Peyer's patch (tissue), 4 donors: ENCODE data around the gene EIF4E2.

Experiments used
- POLR2A ChIP-seq, 2 donors: fragments of 450-650 bp; IDR thresholded peaks; one replicate each; pipeline ENCODE4 v1.5.1; 2017; ENCODE audit warnings: antibody characterized with exemption in 2 of 2, mild to moderate bottlenecking in 2 of 2, moderate library complexity in 2 of 2
- TF ChIP-seq, protein P1 (sequence below), 6 experiments: fragments of 450-650 bp in 4 of 6; fragments of 200-600 bp in 2 of 6; sonication (generic) in 1 of 6; IDR thresholded peaks; one replicate each; pipeline ENCODE4 v1.5.1; 2017 to 2019; ENCODE audit warnings: antibody characterized with exemption in 6 of 6, mild to moderate bottlenecking in 3 of 6, moderate library complexity in 1 of 6

DNA sequence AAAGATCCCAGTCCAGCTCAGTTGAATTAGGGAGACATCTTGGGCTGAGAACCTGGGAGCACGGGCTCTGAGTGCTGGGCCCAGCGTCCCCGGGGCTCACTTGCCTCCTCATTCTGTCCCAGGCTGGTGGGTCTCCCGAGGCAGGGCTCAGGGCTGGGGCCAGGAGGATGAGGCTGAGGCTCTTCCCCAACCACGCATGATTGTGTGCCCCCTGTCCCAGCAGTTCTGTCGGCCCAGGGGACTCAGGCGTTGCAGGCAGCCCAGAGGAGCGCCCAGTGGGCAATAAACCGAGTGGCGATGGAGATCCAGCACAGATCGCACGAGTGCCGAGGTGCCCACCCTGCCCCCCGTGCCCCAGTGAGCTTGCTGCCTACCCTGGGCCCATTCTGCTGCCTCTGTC, 29.4 kb upstream of the EIF4E2 start:
- TF ChIP-seq, protein P1, sequence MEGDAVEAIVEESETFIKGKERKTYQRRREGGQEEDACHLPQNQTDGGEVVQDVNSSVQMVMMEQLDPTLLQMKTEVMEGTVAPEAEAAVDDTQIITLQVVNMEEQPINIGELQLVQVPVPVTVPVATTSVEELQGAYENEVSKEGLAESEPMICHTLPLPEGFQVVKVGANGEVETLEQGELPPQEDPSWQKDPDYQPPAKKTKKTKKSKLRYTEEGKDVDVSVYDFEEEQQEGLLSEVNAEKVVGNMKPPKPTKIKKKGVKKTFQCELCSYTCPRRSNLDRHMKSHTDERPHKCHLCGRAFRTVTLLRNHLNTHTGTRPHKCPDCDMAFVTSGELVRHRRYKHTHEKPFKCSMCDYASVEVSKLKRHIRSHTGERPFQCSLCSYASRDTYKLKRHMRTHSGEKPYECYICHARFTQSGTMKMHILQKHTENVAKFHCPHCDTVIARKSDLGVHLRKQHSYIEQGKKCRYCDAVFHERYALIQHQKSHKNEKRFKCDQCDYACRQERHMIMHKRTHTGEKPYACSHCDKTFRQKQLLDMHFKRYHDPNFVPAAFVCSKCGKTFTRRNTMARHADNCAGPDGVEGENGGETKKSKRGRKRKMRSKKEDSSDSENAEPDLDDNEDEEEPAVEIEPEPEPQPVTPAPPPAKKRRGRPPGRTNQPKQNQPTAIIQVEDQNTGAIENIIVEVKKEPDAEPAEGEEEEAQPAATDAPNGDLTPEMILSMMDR (IDR thresholded peaks at IDR 0.05): no peak
- TF ChIP-seq POLR2A (IDR thresholded peaks at IDR 0.05): no peak
